Heart left ventricle (tissue), 13 donors: ENCODE measurements around the gene CLCN6.

ENCODE experiments used
- POLR2A ChIP-seq, 2 donors: fragments of 450-650 bp; IDR thresholded peaks; one replicate each; pipeline ENCODE4 v1.6.1; 2017; ENCODE audit warnings: antibody characterized with exemption in 2 of 2, mild to moderate bottlenecking in 2 of 2, moderate library complexity in 2 of 2
- TF ChIP-seq, protein P1 (sequence below), 12 donors: fragments of 200-600 bp; sonication (generic) in 4 of 12; IDR thresholded peaks; one replicate each; pipeline versions ENCODE4 v1.5.0 to v1.8.0; 2018 to 2022; ENCODE audit warnings: antibody characterized with exemption in 12 of 12, mild to moderate bottlenecking in 5 of 12
- donor health status: ischemic (EF 13 %, LVEDD 7.1; RV severe dilation, severe dysfunction).
- donor health status: DM: no; HTN: yes; CAD: no.
- donor health status: DM: no; HTN: no; CAD: no.
- donor health status: ischemic (EF 25% LVEDD 6.9; RV normal size, moderate dysfunction).
- donor health status: ischemic (EF 25% LVEDD 5.7; RV mildly dilated, moderate dysfunction).
- donor health status: ischemic (EF 35%, LVEDD 5.7; RV mildly dilated, moderate dysfunction).
- donor health status: nonischemic (EF 11% LVEDD 7.7; RV severe dilation, severe dysfunction).
- donor health status: DM: yes; HTN: yes; CAD: no.
- donor health status: PGD.
- donor health status: ischemic (EF 29% LVEDD 5.4; RV normal size, mild dysfunction).
- donor health status: nonischemic (EF 23%, LVEDD 6.1; RV moderate dilation, normal function).

DNA sequence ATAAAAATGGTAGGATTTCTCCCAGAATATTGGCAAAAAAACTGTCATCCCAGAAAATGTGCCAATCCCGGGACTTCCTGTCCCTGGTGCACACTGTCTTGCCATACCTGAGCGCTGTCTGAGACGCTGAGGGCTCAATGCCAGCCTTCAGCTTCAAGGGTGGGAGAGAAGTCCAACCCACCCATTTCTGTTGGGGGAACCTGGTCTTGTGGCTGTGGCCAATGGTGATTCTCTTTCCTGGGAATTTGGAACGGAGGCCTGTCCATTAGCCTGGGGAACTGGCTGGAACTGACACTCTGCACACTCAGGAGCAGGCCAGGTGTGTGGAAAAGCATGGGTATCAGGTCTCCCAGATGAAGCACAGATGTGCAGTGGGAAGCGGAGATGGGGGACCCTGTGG lies 6.9 kb upstream of the CLCN6 start:
- TF ChIP-seq, protein P1, sequence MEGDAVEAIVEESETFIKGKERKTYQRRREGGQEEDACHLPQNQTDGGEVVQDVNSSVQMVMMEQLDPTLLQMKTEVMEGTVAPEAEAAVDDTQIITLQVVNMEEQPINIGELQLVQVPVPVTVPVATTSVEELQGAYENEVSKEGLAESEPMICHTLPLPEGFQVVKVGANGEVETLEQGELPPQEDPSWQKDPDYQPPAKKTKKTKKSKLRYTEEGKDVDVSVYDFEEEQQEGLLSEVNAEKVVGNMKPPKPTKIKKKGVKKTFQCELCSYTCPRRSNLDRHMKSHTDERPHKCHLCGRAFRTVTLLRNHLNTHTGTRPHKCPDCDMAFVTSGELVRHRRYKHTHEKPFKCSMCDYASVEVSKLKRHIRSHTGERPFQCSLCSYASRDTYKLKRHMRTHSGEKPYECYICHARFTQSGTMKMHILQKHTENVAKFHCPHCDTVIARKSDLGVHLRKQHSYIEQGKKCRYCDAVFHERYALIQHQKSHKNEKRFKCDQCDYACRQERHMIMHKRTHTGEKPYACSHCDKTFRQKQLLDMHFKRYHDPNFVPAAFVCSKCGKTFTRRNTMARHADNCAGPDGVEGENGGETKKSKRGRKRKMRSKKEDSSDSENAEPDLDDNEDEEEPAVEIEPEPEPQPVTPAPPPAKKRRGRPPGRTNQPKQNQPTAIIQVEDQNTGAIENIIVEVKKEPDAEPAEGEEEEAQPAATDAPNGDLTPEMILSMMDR (IDR thresholded peaks at IDR 0.05): no peak
- TF ChIP-seq POLR2A (IDR thresholded peaks at IDR 0.05): no peak
